HG03342 (cell line): ENCODE results near the gene CBFB.
"Not testable (repeated sequence)": the region's sequence is repeated elsewhere in the genome, so short reads cannot be mapped to it uniquely, and the experiment has no call there.

Experiments
- ATAC-seq: cut with Tn5 transposase; IDR thresholded peaks from one replicate; pipeline ENCODE4 v1.9.1; 2021; ENCODE audit warnings: mild to moderate bottlenecking, moderate library complexity; ENCODE audit not compliant: unreplicated experiment

Gene CBFB

GRCh38 chr16:67028696-67029253 lies at the start of gene CBFB:
CBFB (plus strand) TSS chr16:67029149; CDS start chr16:67029408, 259 bp downstream.
- peak; percentile 79 for ATAC-seq

- ATAC-seq, result no peak
Measured at GRCh38 chr16:66983033-66983432, 45.9 kb upstream of the CBFB start.

- no peak for ATAC-seq
Measured at GRCh38 chr16:66984892-66985311, 44.0 kb upstream of the CBFB start.

DNA sequence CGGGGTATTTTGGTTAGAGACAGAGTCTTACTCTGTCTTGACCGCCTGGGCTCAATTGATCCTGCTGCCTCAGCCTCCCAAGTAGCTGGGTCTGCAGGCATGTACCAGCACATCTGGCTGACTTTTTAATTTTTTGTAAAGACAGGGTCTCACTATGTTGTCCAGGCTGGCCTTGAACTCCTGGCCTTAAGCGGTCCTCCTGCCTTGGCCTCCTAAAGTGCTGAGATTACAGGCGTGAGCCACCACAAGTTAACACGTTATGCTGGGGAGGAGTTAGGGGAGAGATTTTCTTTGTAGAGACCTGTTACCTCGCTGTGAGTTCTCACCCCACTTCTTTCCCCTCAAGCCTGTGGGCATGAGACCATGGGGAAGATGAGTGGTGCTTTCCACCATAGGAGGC lies 42.4 kb upstream of the CBFB start:
- no peak for ATAC-seq

DNA sequence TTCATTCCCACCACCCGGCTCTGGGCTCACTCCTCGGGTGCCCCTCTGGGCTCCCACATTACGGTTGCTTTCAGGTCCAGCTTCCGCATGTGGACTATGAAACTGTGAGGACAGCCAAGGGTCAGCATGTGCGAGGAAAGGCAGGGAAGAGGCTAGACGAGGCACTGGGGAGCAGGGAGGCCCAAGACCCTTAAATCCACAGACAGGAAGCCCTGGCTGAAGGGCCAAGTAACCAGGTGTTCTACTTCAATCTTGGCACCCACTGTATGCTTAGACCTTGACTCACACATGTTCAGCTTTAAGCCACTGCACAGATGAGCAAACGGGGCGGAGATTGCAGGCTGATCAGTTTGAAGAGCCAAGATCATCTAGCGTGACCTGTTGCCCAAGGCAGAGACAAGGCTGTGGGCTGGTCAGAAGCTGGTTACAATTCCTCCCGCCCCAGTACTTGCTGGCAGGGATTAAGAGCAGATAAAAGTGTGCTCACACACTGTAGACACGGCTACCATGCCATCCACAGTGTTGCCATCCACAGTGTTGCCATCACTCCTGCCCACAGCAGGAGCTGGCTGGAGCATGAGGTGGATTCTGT lies 40.7 kb upstream of the CBFB start, which contains the start of gene CES4A:
Gene CES4A, plus strand, starts transcription at position 393 of the 592 bp plus-strand sequence. Its CDS starts 184 bp downstream, at position 577.
- ATAC-seq, result no peak

- no peak for ATAC-seq
Measured at GRCh38 chr16:66991545-66992077, 37.3 kb upstream of the CBFB start.

- ATAC-seq, result not testable (repeated sequence)
Measured at GRCh38 chr16:66993558-66993957, 35.4 kb upstream of the CBFB start.

GRCh38 chr16:66996324-66996982 lies 32.5 kb upstream of the CBFB start:
- ATAC-seq, result no peak

DNA sequence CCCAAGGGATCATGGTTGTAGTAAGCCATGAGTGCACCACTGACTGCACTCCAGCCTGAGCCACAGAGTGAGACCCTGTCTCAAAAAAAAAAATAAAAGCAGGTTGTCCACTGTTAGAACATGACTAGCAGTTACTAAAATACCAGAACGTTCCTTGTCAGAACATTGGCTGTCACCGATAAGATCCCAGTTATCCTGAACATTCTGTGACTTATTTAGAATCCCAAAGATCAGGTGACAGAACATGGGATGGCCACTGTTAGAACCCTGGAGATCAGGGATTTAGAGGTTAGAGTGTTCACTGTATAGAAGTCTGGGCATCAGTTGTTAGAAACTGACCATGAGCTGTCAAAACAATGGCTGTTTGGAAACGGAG lies 32.0 kb upstream of the CBFB start:
- no peak for ATAC-seq

GRCh38 chr16:67000384-67001351 lies 28.3 kb upstream of the CBFB start:
- no peak for ATAC-seq

- no peak for ATAC-seq
Measured at GRCh38 chr16:67001726-67002125, 27.2 kb upstream of the CBFB start.

DNA sequence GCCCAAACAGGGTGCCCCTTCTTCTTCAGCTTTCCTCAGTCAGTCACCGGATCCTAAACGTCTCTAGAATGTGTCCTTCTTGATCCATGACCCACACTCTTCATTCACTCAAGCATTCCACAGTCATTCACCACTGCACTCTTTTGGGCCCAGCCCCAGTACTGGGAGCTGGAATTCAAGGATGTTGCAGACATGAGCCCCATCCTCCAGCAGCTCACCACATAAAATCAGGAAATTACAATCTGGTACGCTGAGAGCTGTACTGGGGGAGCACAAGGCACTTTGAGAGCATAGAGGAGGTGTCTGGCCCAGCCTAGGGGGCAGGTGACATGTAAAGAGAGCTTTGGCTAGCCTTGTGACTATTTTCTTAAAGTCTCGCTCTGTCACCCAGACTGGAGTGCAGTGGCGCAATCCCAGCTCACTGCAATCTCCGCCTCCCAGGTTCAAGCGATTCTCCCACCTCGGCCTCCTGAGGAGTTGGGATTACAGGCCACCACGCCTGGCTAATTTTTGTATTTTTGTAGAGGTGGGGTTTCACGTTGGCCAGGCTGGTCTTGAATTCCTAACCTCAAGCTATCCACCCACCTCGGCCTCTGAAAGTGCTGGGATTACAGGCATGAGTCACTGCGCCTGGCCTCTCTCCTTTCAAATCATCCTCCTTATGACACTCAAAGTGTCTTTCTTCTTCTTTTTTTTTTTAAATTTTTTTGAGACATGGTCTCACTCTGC lies 21.9 kb upstream of the CBFB start:
- ATAC-seq, result no peak

DNA sequence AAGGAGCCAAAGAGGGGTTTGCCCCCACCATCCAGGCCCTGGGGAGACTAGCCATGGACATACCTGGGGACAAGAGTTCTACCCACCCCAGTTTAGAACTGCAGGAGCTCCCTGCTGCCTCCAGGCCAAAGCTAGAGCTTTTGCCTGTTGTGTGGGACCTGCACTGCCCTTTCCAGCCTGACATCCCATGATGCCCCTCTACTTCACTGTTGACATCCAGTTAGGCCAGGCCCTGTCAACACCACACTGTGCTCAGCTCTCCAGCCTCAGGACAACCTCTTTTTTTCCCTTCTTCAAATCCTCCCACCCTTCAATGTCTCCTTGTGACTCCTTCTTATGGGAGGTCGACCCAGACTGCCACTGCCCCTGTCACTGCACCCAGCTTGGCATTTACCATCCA lies 19.8 kb upstream of the CBFB start:
- ATAC-seq, result no peak

DNA sequence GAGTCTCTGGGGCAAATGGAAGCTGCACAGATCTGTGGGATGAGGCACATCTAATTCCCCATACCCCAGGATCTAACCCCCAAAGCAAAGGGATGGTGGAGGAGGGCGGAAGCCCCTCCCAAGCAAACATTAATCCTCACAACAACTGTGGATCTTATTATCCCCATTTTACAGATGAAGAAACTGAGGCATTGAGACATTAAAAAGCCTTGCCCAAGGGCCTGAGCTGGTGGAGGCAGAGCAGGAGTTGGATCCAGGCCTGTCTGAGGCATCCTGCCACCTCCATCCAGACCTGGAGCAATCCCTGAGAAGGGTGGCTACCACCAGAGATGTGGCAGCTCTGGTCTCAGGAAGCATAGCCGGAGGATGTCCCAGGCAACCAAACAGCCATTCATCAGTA lies 17.7 kb upstream of the CBFB start:
- ATAC-seq, result no peak

- ATAC-seq, result no peak
Measured at GRCh38 chr16:67013233-67013822, 15.6 kb upstream of the CBFB start.

DNA sequence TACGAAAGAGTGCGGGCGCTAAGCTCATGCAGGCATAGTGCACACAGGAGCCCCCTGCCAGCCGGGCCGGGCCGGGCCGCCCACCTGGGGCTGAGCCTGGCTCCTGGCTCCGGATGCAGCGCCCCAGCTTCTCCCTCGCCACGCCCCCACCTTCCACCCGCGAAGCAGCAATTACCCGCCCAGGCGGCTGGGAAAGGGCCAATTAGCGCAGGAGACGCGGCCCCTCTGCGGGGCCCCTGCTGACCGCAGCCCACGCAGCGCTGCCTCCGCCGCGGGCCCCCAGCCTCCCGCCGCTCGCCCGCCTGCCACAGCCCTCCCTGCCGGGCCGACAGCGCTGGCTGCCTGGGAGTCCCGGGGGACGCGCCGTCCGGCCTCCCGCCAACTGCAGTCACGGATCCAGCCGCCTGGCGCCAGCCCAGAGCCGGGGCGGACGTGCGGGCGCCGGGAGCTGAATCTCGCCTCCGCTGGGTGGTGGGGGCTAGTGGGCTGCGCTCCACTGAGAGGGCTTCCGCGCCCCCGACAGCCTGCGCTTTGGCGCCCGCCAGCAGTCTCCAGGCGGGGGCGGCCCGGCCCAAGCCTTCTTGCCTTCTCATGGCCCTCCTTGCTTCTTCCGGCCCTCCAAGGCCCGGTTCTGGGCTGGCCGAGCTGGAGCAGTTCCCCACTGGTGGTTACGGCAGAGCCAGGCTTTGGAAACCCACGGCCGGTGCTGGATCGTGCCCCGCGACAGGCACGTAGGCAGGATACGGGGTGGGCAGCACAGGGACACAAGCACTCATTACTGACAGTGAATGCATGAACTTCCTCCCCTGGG lies 14.9 kb upstream of the CBFB start:
- ATAC-seq, result peak; percentile 37

DNA sequence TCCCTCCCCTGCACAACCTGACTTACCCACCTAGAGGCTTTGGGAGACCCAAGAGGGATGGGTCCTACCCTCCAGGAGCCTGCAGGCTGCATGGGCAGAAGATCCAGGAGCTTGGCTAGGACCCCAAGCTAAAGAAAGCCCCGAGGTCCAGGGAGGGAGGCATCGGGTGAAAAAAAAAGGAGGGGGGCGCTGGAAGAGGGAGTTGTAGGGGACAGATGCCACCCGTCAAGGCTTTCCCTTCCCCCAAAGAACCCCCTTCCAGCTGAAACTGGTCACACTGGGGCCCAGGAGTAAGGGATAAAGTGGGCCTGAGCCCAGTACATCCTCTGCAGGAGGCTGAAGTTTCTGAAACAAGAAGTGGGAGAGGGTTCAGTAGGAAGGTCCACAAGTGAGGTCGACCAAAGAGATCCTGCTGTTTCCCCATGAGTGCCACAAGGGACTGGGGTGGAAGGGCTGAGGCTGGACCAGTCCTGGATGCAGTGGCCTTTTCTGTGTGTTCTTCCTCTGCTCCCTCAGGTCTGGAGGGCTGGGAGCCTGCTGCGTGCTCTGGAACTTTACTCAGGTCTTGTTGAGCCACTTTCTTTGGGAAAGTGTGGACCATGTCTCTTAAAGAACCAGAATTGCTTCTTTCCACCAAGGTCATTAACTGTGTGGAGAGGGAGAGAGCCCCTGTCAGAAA lies 14.2 kb upstream of the CBFB start:
- ATAC-seq, result no peak

DNA sequence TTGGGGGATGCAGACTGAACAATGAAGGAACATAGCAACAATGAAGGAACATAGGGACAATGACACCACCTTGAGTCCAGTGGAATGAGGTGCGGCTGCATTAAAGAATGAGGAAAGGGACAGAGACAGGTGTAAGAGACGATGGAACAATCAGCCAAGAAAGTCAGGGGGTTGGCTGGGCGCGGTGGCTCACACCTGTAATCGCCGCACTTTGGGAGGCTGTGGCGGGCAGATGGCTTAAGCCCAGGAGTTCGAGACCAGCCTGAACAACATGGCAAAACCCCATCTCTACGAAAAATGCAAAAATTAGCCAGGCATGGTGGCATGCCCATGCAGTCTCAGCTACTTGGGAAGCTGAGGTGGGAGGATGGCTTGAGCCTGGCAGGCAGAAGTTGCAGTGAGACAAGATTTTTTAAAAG lies 13.6 kb upstream of the CBFB start:
- ATAC-seq, result no peak

DNA sequence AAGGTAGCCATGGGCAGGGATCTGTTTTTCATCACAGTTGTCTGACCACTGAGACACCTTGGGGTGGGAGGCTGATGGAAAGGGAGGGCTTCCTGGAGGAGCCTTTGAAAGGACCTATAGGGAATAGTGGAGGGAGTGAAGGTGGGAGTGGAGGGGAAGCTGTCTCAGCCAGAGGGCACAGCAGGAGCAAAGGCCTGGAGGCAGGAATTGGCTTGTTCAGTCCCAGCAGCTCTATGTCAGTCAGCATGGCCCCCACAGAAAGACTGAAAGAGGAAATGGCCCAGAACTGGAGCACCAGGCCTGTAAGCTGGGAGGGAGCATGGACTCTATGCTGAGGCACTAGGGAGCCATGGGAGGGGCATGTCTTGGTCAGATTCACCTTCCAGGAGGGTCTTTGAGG lies 12.8 kb upstream of the CBFB start:
- ATAC-seq, result no peak
